ENCODE results near the gene HBEGF.

The HBEGF gene

GRCh38 chr5:140286424-140286823 lies 60.0 kb downstream of the HBEGF start:
- no peak for TF ChIP-seq CTCF (conservative IDR thresholded peaks at IDR 0.05; ENCODE audit: low read length)
- DNase-seq (ENCODE audit: low read depth), result no peak
- H3K4me3 ChIP-seq (ENCODE audit: low read length), result no peak overlapping the region

GRCh38 chr5:140284013-140284412 lies 62.4 kb downstream of the HBEGF start:
- no peak overlapping the region for H3K4me3 ChIP-seq (ENCODE audit: low read length)
- DNase-seq (ENCODE audit: low read depth), result no peak
- no peak for TF ChIP-seq CTCF (conservative IDR thresholded peaks at IDR 0.05; ENCODE audit: low read length)
